HEK293 (cell line): Measurements from ENCODE around the gene EGFR.

Experiments
- CTCF ChIA-PET: fragments of 350-600 bp; formaldehyde crosslinking; extraction: SDS; loops from one replicate; lab custom pipeline; 2021; ENCODE audit warnings: antibody characterized with exemption; lab: Yijun Ruan, JAX
- POLR2A ChIA-PET: fragments of 300-600 bp; formaldehyde crosslinking; extraction: SDS; loops from one replicate; lab custom pipeline; 2020; ENCODE audit warnings: antibody characterized with exemption, inconsistent platforms; lab: Yijun Ruan, JAX
- H3K27ac ChIP-seq: fragments of 200-500 bp; sonication (Bioruptor generic); 2 replicates; pipeline ENCODE4 v1.5.1; 2014; ENCODE audit warnings: low read depth, low read length, control low read depth, inconsistent platforms; ENCODE audit errors: extremely low read depth
- H3K36me3 ChIP-seq, 2 experiments: fragments of 200-500 bp in 1 of 2; sonication (Bioruptor generic) in 1 of 2; 1 replicate in 1 of 2; 2 replicates in 1 of 2; pipeline ENCODE4 v1.5.1; 2014 to 2017; ENCODE audit warnings: inconsistent platforms in 2 of 2, low read length in 2 of 2; ENCODE audit not compliant: control insufficient read depth in 2 of 2, insufficient read depth in 1 of 2
- H3K4me1 ChIP-seq: fragments of 200-500 bp; sonication (Bioruptor generic); 2 replicates; pipeline ENCODE4 v1.5.1; 2014; ENCODE audit warnings: mild to moderate bottlenecking, low read length, inconsistent platforms; ENCODE audit not compliant: control insufficient read depth, insufficient read depth
- H3K4me3 ChIP-seq: 2 replicates; pipeline ENCODE4 v1.5.1; 2011; ENCODE audit warnings: low read depth, mild to moderate bottlenecking, control low read depth, low read length, moderate library complexity
- H3K9me3 ChIP-seq: fragments of 200-500 bp; sonication (Bioruptor generic); 2 replicates; pipeline ENCODE4 v1.5.1; 2014; ENCODE audit warnings: low read depth, low read length, inconsistent platforms; ENCODE audit not compliant: control insufficient read depth, insufficient read depth
- PATZ1 ChIP-seq: fragments of 450-650 bp; formaldehyde crosslinking; IDR thresholded peaks from 2 replicates; pipeline ENCODE4 v1.5.1; 2016; ENCODE audit warnings: missing biosample characterization, missing genetic modification characterization
- SETDB1 ChIP-seq: IDR thresholded peaks from one replicate; pipeline ENCODE4 v1.6.1; 2017; ENCODE audit warnings: mild to moderate bottlenecking, low read length, moderate library complexity, mixed read lengths; ENCODE audit not compliant: insufficient read length
- TRIM28 ChIP-seq: IDR thresholded peaks from 2 replicates; pipeline ENCODE4 v1.6.1; 2011; ENCODE audit warnings: low read length, control low read depth, borderline replicate concordance
- WT1 ChIP-seq: fragments of 450-650 bp; formaldehyde crosslinking; IDR thresholded peaks from 2 replicates; pipeline ENCODE4 v1.5.1; 2016; ENCODE audit warnings: missing biosample characterization, missing genetic modification characterization
- YY1 ChIP-seq: fragments of 450-650 bp; formaldehyde crosslinking; IDR thresholded peaks from 2 replicates; pipeline ENCODE4 v1.5.1; 2018; ENCODE audit warnings: missing biosample characterization, missing genetic modification characterization
- ZBTB10 ChIP-seq: fragments of 450-650 bp; formaldehyde crosslinking; IDR thresholded peaks from 2 replicates; pipeline ENCODE4 v1.5.1; 2016; ENCODE audit warnings: missing biosample characterization, missing genetic modification characterization
- ZNF16 ChIP-seq: fragments of 450-650 bp; formaldehyde crosslinking; IDR thresholded peaks from 2 replicates; pipeline ENCODE4 v1.5.1; 2016; ENCODE audit warnings: low read depth, missing biosample characterization, missing genetic modification characterization
- ZNF18 ChIP-seq: fragments of 450-650 bp; formaldehyde crosslinking; IDR thresholded peaks from 2 replicates; pipeline ENCODE4 v1.5.1; 2016; ENCODE audit warnings: missing biosample characterization, missing genetic modification characterization
- ZNF23 ChIP-seq: fragments of 450-650 bp; formaldehyde crosslinking; IDR thresholded peaks from 2 replicates; pipeline ENCODE4 v1.5.1; 2016; ENCODE audit warnings: missing biosample characterization, missing genetic modification characterization, borderline replicate concordance
- ZNF274 ChIP-seq, 2 experiments: fragments of 200-500 bp in 1 of 2; fragments of 450-650 bp in 1 of 2; sonication (Bioruptor generic) in 1 of 2; formaldehyde crosslinking in 1 of 2; IDR thresholded peaks; 2 replicates each; pipeline versions ENCODE4 v1.5.1 to v1.6.1; 2014 to 2016; ENCODE audit warnings: borderline replicate concordance in 1 of 2, inconsistent platforms in 1 of 2, low read length in 1 of 2, missing biosample characterization in 1 of 2, missing genetic modification characterization in 1 of 2
- ZNF302 ChIP-seq: fragments of 450-650 bp; formaldehyde crosslinking; IDR thresholded peaks from 2 replicates; pipeline ENCODE4 v1.5.1; 2016; ENCODE audit warnings: missing biosample characterization, missing genetic modification characterization, low read depth
- ZNF423 ChIP-seq: fragments of 450-650 bp; formaldehyde crosslinking; IDR thresholded peaks from 2 replicates; pipeline ENCODE4 v1.5.1; 2016; ENCODE audit warnings: missing biosample characterization, missing genetic modification characterization
- ZNF514 ChIP-seq: fragments of 450-650 bp; formaldehyde crosslinking; IDR thresholded peaks from 2 replicates; pipeline ENCODE4 v1.5.1; 2016; ENCODE audit warnings: missing biosample characterization, missing genetic modification characterization
- ZNF544 ChIP-seq: fragments of 450-650 bp; formaldehyde crosslinking; IDR thresholded peaks from 2 replicates; pipeline ENCODE4 v1.5.0; 2017; ENCODE audit warnings: missing biosample characterization, missing genetic modification characterization
- ZNF548 ChIP-seq: fragments of 450-650 bp; formaldehyde crosslinking; IDR thresholded peaks from 2 replicates; pipeline ENCODE4 v1.5.1; 2016; ENCODE audit warnings: missing biosample characterization, missing genetic modification characterization
- ZNF549 ChIP-seq: fragments of 450-650 bp; IDR thresholded peaks from 2 replicates; pipeline ENCODE4 v1.5.1; 2018; ENCODE audit warnings: missing biosample characterization, missing genetic modification characterization, mild to moderate bottlenecking, inconsistent platforms, moderate library complexity
- ZNF645 ChIP-seq: fragments of 450-650 bp; formaldehyde crosslinking; IDR thresholded peaks from 2 replicates; pipeline ENCODE4; 2016; ENCODE audit warnings: missing biosample characterization, missing genetic modification characterization
- ZNF654 ChIP-seq: fragments of 450-650 bp; formaldehyde crosslinking; IDR thresholded peaks from 2 replicates; pipeline ENCODE4 v1.5.1; 2016; ENCODE audit warnings: low read depth, missing biosample characterization, missing genetic modification characterization
- ZNF660 ChIP-seq: fragments of 450-650 bp; IDR thresholded peaks from 2 replicates; pipeline ENCODE4 v1.5.1; 2018; ENCODE audit warnings: missing biosample characterization, mild to moderate bottlenecking, missing genetic modification characterization
- ZNF747 ChIP-seq: fragments of 450-650 bp; formaldehyde crosslinking; IDR thresholded peaks from 2 replicates; pipeline ENCODE4 v1.5.1; 2016; ENCODE audit warnings: missing biosample characterization, missing genetic modification characterization
- ZNF76 ChIP-seq: fragments of 450-650 bp; formaldehyde crosslinking; IDR thresholded peaks from 2 replicates; pipeline ENCODE4; 2016; ENCODE audit warnings: low read depth, missing biosample characterization, missing genetic modification characterization, borderline replicate concordance
- ZNF837 ChIP-seq: fragments of 450-650 bp; formaldehyde crosslinking; IDR thresholded peaks from 2 replicates; pipeline ENCODE4 v1.5.1; 2016; ENCODE audit warnings: missing biosample characterization, missing genetic modification characterization
- ZNF843 ChIP-seq: fragments of 450-650 bp; formaldehyde crosslinking; IDR thresholded peaks from 2 replicates; pipeline ENCODE4 v1.5.1; 2016; ENCODE audit warnings: missing biosample characterization, missing genetic modification characterization

EGFR gene

GRCh38 chr7:55109404-55110167 is 90.8 kb downstream of the EGFR start:
- POLR2A ChIA-PET: interaction anchor here (1.7 kb wide), 1 partner anchor 24 kb away, joined by 4 read pairs; no protein-coding TSS in a partner anchor
- Histone ChIP-seq H3K36me3 (no peaks in the 10 kb centered on the region), H3K4me1 (peaks cover 27% of the 10 kb centered on the region), H3K4me3 (no peak overlapping the region), H3K9me3 (no peaks in the 10 kb centered on the region), H3K27ac (no peak overlapping the region)
- CTCF ChIA-PET: interaction anchor here (0.8 kb wide), 1 partner anchor 146 kb away, joined by 3 read pairs; no protein-coding TSS in a partner anchor
- TF ChIP-seq ZNF660 (tag by site-specific recombination): no peak
- TF ChIP-seq ZNF549: no peak
- TF ChIP-seq ZNF302: no peak
- TF ChIP-seq ZNF654: no peak
- TF ChIP-seq WT1: no peak

GRCh38 chr7:55110282-55110992 is 91.6 kb downstream of the EGFR start:
- CTCF ChIA-PET: no interaction called here
- H3K36me3 ChIP-seq: no peaks in the 10 kb centered on the region

GRCh38 chr7:55110993-55111361 is 92.2 kb downstream of the EGFR start:
- ChIA-PET CTCF (no interaction called here), POLR2A (interaction anchor here (1.7 kb wide), 1 partner anchor 22 kb away, joined by 4 read pairs; no protein-coding TSS in a partner anchor)
- H3K27ac ChIP-seq: no peak overlapping the region
- no peaks in the 10 kb centered on the region for H3K36me3 ChIP-seq
- H3K4me1 ChIP-seq: peaks cover 24% of the 10 kb centered on the region
- no peaks in the 10 kb centered on the region for H3K9me3 ChIP-seq
- no peak overlapping the region for H3K4me3 ChIP-seq
- TF ChIP-seq ZNF18 (tag by site-specific recombination): no peak
- no peak for TF ChIP-seq ZNF423 (tag by site-specific recombination)
- TF ChIP-seq ZNF23 (tag by site-specific recombination): no peak
- no peak for TF ChIP-seq ZNF514 (tag by site-specific recombination)
- no peak for TF ChIP-seq ZBTB10 (tag by site-specific recombination)
- TF ChIP-seq ZNF747 (tag by site-specific recombination): no peak
- TF ChIP-seq PATZ1: no peak
- TF ChIP-seq ZNF837 (tag by site-specific recombination): no peak
- no peak for TF ChIP-seq ZNF274 (IDR thresholded peaks at IDR 0.05; ENCODE audit: low read length)
- TF ChIP-seq ZNF274 (tag by site-specific recombination; IDR thresholded peaks at IDR 0.05; ENCODE audit: borderline replicate concordance): no peak
- TF ChIP-seq TRIM28: no peak

More at GRCh38 chr7:55110282-55110992, 91.6 kb downstream of the EGFR start:
- no peak for TF ChIP-seq ZNF645 (tag by site-specific recombination)
- no peak for TF ChIP-seq ZNF16
- no peak for TF ChIP-seq ZNF660 (tag by site-specific recombination)
- TF ChIP-seq ZNF843: no peak
- no peak for TF ChIP-seq ZNF76 (tag by site-specific recombination)
- no peak for TF ChIP-seq ZNF548
- no peak for TF ChIP-seq SETDB1
- TF ChIP-seq ZNF544: no peak
- TF ChIP-seq ZNF274 (IDR thresholded peaks at IDR 0.05; ENCODE audit: low read length): no peak
- no peak for TF ChIP-seq ZNF274 (tag by site-specific recombination; IDR thresholded peaks at IDR 0.05; ENCODE audit: borderline replicate concordance)
- TF ChIP-seq YY1 (tag by site-specific recombination): no peak
- H3K9me3 ChIP-seq: no peaks in the 10 kb centered on the region
- peaks cover 24% of the 10 kb centered on the region for H3K4me1 ChIP-seq
- H3K27ac ChIP-seq: no peak overlapping the region
- no peak overlapping the region for H3K4me3 ChIP-seq
- POLR2A ChIA-PET: interaction anchor here (1.7 kb wide), 1 partner anchor 23 kb away, joined by 4 read pairs; no protein-coding TSS in a partner anchor
